Lower lobe of right lung (tissue), 2 donors: ENCODE results near the gene WSCD1. TPM values are rescaled to one million over a fixed set of nuclear protein-coding genes. Genes with fewer than 3 reads are reported as not detected.

Experiments used
- ATAC-seq, 2 donors: fragments of 200-7000 bp; cut with Tn5 transposase; one replicate each; pipeline ENCODE4 v1.9.1; 2020 to 2022; ENCODE audit warnings: mild to moderate bottlenecking in 2 of 2, moderate library complexity in 2 of 2
- DNase-seq: peaks from one replicate; pipeline ENCODE4 v3.0.0-alpha.2; 2020
- H3K27ac ChIP-seq: fragments of 200-600 bp; one replicate; pipeline ENCODE4 v1.8.0; 2022
- H3K27me3 ChIP-seq: fragments of 200-600 bp; one replicate; pipeline ENCODE4 v1.8.0; 2022; ENCODE audit warnings: low read depth
- H3K36me3 ChIP-seq: fragments of 200-600 bp; one replicate; pipeline ENCODE4 v1.8.0; 2022; ENCODE audit warnings: mild to moderate bottlenecking
- H3K4me1 ChIP-seq: fragments of 200-600 bp; one replicate; pipeline ENCODE4 v1.8.0; 2022
- H3K4me3 ChIP-seq: fragments of 200-600 bp; one replicate; pipeline ENCODE4 v1.8.0; 2022; ENCODE audit warnings: mild to moderate bottlenecking
- H3K9me3 ChIP-seq: fragments of 200-600 bp; one replicate; pipeline ENCODE4 v1.8.0; 2022
- intact Hi-C: fragments of 100-400 bp; cut with DNase I; formaldehyde crosslinking; loops from one replicate; pipeline ENCODE4 v1.11.0; 2022
- total RNA-seq: library from RNA; stranded (reverse); fragmentation: NEBNext Ultra II Directional; extraction: Animal tissue kit (Norgen Biotek cat#: 25700); gene quantifications from one replicate; pipeline ENCODE4 v1.2.1, GENCODE V29; 2021
- TF ChIP-seq, protein P1 (sequence below): fragments of 200-600 bp; IDR thresholded peaks from one replicate; pipeline ENCODE4 v1.8.0; 2022; ENCODE audit warnings: antibody characterized with exemption, mild to moderate bottlenecking
- donor health status: DM: no; HTN: yes; CAD: no; lungs with severe emphysema.

Gene WSCD1
- total RNA-seq, 1 donor from 2014 or later = 3.6 TPM

- TF ChIP-seq, protein P1, sequence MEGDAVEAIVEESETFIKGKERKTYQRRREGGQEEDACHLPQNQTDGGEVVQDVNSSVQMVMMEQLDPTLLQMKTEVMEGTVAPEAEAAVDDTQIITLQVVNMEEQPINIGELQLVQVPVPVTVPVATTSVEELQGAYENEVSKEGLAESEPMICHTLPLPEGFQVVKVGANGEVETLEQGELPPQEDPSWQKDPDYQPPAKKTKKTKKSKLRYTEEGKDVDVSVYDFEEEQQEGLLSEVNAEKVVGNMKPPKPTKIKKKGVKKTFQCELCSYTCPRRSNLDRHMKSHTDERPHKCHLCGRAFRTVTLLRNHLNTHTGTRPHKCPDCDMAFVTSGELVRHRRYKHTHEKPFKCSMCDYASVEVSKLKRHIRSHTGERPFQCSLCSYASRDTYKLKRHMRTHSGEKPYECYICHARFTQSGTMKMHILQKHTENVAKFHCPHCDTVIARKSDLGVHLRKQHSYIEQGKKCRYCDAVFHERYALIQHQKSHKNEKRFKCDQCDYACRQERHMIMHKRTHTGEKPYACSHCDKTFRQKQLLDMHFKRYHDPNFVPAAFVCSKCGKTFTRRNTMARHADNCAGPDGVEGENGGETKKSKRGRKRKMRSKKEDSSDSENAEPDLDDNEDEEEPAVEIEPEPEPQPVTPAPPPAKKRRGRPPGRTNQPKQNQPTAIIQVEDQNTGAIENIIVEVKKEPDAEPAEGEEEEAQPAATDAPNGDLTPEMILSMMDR = no peak
- Histone ChIP-seq H3K36me3 (no peaks in the 10 kb centered on the region), H3K9me3 (no peaks in the 10 kb centered on the region), H3K27me3 (peaks cover 4% of the 10 kb centered on the region), H3K27ac (no peak overlapping the region), H3K4me3 (no peak overlapping the region), H3K4me1 (no peaks in the 10 kb centered on the region)
- intact Hi-C loops = no loop called here
- no peak for DNase-seq
- no peak for ATAC-seq
These were observed 22.8 kb downstream of the WSCD1 start for GRCh38 chr17:6092903-6093468.

GRCh38 chr17:6094453-6094852, 24.3 kb downstream of the WSCD1 start:
- intact Hi-C loops = no loop called here
- no peak overlapping the region for H3K4me3 ChIP-seq
- peaks cover 4% of the 10 kb centered on the region for H3K27me3 ChIP-seq
- no peaks in the 10 kb centered on the region for H3K36me3 ChIP-seq
- no peaks in the 10 kb centered on the region for H3K4me1 ChIP-seq
- no peak overlapping the region for H3K27ac ChIP-seq
- no peak for ATAC-seq
- no peak for DNase-seq
- no peaks in the 10 kb centered on the region for H3K9me3 ChIP-seq
- TF ChIP-seq, protein P1 = no peak

GRCh38 chr17:6094926-6095325, 24.7 kb downstream of the WSCD1 start:
- intact Hi-C loops = no loop called here
- peak; percentile 21 for DNase-seq

GRCh38 chr17:6095501-6095900, 25.3 kb downstream of the WSCD1 start:
- intact Hi-C loops = no loop called here
- Histone ChIP-seq H3K36me3 (no peaks in the 10 kb centered on the region), H3K27me3 (peaks cover 4% of the 10 kb centered on the region), H3K4me1 (no peaks in the 10 kb centered on the region), H3K27ac (no peak overlapping the region), H3K4me3 (no peak overlapping the region), H3K9me3 (no peaks in the 10 kb centered on the region)
- TF ChIP-seq, protein P1 = no peak
- ATAC-seq (no peak), DNase-seq (peak; percentile 13)

More at GRCh38 chr17:6094926-6095325, 24.7 kb downstream of the WSCD1 start:
- no peaks in the 10 kb centered on the region for H3K9me3 ChIP-seq
- H3K36me3 ChIP-seq = no peaks in the 10 kb centered on the region
- no peak overlapping the region for H3K4me3 ChIP-seq
- TF ChIP-seq, protein P1 = no peak
- no peaks in the 10 kb centered on the region for H3K4me1 ChIP-seq
- peaks cover 4% of the 10 kb centered on the region for H3K27me3 ChIP-seq
- no peak for ATAC-seq
- no peak overlapping the region for H3K27ac ChIP-seq

GRCh38 chr17:6096201-6097004, 26.2 kb downstream of the WSCD1 start:
- peak; percentile 6 for DNase-seq
- no peak overlapping the region for H3K27ac ChIP-seq
- intact Hi-C loops = no loop called here

More at GRCh38 chr17:6096201-6097004, 26.2 kb downstream of the WSCD1 start:
- Histone ChIP-seq H3K4me3 (no peak overlapping the region), H3K36me3 (no peaks in the 10 kb centered on the region), H3K27me3 (peaks cover 4% of the 10 kb centered on the region), H3K4me1 (no peaks in the 10 kb centered on the region), H3K9me3 (no peaks in the 10 kb centered on the region)
- TF ChIP-seq, protein P1 = no peak
- ATAC-seq = no peak
